GM18508 (cell line): Measurements from ENCODE around the gene DEFB132.

Experiments
- ATAC-seq: cut with Tn5 transposase; IDR thresholded peaks from one replicate; pipeline ENCODE4 v1.9.1; 2021; ENCODE audit warnings: moderate number of reproducible peaks; ENCODE audit not compliant: insufficient read depth, unreplicated experiment

DEFB132 gene

DNA sequence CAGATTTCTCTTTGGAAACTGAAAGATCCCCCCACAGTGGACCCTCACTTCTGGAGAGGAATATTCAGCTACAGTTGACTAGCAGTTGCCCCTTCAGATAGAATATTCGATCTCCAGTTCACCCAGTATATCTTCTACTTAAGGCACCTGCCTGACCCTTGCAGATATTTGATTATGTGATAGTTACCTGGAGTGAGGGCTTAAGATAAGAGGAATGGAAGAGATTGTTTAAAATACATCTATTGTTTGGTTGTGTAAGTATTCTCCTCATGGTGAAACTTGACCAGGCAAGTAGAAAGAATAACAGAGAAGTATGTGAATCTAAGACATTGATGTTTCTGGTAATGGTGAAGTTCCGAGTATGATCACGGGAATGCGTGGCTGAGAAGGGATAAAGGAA is 38.3 kb downstream of the DEFB132 start:
- ATAC-seq = no peak

DNA sequence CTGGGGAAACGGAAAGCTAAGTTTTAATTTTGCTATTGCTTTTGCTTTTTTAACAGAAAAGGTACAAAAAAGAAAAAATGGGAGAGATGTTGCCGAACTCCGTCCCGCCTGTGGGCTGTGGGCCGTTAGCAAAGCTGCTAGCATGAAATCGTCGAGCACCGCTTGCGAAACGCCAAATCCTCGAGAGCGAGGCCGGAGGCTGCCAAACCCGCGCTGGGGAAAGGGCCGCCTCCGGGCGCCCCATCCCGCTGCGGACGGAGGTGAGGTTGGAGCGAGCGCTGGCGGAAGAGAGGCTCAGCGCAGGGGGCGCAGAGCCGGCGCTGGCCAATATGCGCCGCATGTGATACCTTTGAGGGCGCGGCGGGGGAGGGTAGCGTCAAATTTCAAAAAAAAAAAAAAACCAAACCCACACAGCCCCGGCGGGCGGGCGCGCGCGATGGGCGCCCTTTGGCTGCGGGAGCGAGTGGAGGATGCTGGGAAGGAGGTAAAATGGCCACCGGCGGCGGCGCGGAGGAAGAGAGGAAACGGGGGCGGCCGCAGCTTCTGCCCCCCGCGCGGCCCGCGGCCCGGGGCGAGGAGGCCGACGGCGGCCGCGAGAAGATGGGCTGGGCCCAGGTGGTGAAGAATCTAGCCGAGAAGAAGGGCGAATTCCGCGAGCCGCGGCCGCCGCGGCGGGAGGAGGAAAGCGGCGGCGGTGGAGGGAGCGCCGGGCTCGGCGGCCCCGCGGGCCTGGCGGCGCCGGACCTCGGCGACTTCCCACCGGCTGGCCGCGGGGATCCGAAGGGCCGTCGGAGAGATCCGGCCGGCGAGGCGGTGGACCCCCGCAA is 39.8 kb downstream of the DEFB132 start, which contains the start of gene ZCCHC3:
Gene ZCCHC3, plus strand, starts transcription at position 473 of the 827 bp plus-strand sequence. Its CDS starts 17 bp downstream, at position 490.
- peak; percentile 59 for ATAC-seq

DNA sequence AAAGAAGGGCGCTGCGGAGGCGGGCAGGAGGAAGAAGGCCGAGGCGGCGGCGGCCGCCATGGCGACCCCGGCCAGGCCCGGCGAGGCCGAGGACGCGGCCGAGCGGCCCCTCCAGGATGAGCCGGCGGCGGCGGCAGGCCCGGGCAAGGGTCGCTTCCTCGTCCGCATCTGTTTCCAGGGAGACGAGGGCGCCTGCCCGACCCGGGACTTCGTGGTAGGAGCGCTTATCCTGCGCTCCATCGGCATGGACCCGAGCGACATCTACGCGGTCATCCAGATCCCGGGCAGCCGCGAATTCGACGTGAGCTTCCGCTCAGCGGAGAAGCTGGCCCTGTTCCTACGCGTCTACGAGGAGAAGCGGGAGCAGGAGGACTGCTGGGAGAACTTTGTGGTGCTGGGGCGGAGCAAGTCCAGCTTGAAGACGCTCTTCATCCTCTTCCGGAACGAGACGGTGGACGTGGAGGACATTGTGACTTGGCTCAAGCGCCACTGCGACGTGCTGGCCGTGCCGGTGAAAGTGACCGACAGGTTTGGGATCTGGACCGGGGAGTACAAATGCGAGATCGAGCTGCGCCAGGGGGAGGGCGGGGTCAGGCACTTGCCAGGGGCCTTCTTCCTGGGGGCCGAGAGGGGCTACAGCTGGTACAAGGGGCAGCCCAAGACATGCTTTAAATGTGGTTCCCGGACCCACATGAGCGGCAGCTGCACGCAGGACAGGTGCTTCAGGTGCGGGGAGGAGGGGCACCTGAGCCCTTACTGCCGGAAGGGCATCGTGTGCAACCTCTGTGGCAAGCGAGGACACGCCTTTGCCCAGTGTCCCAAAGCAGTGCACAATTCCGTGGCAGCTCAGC is 40.6 kb downstream of the DEFB132 start:
- ATAC-seq = no peak

DNA sequence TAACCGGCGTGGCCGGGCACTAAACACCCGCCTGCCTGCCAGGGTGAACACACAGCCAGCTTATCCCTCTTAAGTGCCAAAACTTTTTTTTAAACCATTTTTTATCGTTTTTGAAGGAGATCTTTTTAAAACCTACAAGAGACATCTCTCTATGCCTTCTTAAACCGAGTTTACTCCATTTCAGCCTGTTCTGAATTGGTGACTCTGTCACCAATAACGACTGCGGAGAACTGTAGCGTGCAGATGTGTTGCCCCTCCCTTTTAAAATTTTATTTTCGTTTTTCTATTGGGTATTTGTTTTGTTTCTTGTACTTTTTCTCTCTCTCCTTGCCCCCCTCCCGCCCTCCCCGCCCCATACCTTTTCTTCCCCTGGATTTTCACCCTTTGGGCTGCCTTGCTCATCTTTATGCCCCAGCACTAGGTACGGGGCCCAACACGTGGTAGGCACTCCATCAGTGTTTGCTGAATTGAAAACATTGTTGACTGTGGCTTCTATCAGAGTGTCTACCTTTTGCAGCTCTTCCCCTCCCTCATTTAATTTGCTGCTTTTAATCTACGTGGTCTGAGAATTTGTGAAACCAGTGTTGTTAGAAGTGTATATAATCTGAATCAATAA is 41.4 kb downstream of the DEFB132 start:
- no peak for ATAC-seq

DNA sequence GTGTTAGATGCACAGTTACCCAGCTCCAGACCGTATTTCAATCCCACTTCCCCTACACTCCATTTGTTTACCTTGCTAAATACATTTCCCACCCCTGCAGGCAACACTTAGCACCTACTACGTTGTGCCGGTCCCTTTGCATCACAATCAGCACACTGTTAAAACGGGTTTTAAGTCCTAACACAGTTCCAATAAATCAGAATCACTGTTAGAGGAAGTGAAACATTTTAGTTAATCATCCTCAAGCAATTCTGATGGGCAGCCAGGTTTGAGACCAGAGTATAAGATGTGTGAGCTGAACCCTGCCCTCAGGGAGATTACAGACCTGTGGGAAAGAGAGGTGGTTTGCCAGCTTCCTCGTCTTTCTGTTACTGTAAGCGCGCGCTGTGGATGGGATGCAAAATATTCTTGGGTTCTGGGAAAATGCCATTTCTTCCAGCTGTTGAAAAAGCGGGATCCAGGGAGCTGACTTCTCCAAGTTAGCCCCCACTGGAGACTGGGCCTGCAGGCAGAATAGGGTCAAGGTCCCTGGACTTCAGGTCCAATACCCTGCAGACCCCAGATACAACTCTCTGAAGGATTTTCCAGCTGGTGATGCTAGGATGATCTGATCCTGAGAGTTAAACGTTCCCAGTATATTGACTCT is 42.9 kb downstream of the DEFB132 start:
- no peak for ATAC-seq

DNA sequence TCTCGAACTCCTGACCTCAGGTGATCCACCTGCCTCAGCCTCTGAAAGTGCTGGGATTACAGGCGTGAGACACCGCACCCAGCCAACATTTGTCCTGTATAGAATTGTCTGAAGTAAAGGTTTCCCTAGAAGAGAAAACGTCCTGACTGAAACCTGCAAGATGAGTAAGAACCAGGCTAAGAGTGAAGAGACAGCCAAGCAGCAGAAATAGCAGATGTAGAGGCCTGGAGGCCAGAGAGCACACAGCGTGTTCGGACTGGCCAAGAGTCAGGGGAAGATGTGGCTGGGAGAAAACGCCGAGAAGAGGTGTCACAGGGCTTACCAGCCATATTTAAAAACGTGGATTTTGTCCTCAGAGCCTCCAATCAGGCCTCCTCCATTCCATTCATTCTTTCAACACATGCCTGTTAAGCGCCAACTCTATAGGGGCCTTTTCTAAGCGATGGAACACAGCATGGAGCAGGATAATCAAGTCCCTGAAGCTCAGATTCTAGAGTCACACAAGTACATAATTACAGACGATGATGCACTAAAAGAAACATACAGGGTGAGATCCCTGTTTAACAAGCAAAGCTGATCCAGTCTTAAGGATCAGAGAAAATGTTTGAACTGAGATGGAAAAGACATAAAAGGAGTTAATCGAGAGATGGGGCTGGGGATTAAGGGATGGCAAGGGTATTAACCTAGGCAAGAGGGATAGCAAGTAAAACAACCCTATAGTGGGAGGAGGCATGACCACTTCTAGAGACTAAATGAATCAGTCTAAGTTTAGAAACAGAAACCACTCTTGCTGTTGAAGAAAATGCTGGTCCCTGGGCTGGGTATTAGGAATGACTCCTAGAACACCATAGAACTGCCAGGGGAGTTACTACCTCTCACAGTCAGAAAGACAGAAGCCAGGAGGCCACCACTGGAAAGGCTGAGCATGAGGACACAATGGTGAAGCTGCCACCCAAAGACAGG is 44.6 kb downstream of the DEFB132 start:
- no peak for ATAC-seq

DNA sequence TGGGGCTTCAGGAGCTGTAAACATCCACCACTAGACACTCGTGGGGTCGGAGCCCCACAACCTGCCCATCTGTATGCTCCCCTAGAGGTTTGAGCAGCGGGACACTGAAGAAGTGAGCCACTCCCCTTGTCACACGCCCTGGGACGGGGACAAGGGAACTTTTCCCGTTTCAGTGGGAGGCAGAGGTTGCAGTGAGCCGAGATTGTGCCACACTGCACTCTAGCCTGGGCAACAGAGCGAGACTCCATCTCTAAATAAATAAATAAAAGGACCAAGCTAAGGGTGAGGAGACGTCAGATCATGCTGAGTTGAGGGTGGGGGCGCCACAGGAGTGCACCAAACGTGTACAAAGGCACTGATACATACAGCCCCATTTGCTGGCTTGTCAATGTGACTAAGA is 48.2 kb downstream of the DEFB132 start:
- ATAC-seq = no peak

DNA sequence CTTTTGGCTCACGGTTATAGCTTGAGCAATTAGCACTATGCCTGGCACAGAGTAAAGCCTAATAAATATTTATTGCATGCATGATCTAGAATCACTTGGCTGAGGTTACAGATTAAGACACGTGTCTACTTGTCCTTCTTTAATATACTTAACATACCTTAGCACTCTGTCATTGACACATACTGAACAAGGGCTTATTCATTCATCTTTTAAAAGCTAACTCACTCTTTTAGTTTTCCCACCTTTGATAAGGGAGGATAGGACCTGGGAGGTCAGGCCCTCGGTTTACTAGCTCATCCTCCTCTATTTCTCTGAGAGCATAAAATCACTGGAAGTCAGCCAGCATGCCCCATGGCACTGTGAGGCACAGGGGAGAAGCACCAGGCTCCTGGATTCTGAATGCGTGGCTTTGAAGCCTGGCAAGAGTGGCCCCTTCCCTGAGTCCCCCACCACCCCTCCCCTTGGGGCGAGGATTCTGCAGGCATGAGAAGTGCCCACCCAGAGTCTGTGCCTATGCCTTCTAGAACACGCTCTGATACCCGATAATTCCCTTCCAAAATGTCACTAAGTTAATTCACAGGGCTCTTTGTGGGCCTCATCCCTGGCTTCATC is 51.0 kb downstream of the DEFB132 start:
- ATAC-seq = no peak

DNA sequence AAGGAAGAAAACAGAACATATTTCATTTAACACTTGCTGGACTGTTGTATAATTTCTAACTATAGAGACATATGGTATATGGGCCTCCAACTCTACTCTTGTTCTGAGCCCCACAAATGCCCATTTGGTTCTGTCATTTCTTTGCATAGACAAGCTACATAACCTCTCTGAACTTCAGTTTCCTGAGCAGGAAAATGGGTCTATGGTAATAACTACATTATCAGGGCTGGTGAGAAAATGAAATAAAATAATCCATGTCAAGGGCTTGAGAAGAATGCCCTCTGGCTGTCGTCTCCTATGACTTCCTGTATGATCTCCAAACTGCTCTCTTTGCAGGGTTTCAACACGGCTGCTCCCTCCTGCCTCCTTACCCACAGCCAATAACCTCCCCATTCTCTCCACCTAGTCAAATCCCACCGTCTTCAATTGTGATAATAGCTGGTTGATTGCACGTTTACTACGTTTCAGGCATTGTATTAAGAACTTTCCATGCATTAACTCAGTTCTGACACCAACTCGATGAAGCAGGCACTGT is 51.8 kb downstream of the DEFB132 start:
- no peak for ATAC-seq

DNA sequence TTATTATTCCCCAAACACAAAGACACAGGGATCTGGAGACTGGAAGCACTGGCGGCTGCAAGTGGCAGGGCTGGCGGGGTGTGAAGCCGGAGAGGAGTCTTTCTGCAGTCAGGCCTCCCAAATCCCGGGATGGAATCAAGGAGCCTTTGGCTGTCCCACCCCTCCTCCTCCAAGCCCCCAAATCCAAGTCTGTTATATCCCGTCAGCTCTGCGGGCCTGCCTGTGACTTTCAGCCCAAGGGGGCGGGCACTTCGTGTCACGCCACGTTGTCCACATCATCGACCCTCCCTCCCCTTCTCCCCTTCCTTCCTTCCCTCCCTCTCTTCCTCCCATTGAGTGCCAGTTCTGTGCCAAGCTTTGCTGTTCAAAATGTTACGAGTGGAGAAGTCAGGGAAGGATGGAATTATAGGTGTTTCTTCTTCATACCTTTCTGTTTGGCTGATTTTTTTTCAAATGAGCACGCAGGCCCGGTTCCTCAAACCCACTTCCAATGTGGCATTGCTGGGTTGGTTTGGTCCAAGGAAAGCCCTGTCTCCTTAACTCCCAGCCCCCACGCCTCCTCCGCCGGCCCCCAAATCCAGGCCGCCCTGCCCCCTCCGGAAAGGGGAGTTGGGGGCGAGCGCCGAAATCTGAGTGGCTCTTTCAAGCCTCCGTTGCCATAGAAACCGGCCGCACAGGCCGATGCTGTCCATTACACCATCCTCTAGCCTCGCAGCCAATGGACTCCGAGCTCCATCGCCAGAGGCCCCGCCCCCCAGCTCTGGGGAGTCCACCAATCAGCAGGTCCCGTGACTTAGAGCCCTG is 52.5 kb downstream of the DEFB132 start:
- ATAC-seq = peak; percentile 96

DNA sequence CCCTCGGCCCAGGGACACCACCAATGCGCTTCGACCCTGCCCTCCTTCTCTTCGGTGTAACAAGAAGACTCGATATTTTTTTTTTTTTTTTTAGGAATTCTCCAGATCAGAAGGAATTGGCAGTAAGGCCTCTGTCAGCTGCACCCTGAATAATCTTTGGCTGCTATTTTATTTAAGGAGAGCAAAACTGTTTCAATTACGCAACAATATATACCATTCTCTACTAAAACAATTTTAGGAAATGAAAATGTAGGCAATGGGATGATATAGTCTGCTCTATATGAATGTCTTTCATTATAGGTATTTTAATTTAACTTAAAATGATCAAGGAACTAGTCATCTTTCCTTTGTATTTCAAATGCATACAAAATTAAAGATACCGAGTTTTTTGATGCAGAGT is 53.1 kb downstream of the DEFB132 start:
- ATAC-seq = no peak
